Measurements from ENCODE around the gene PPP2R3A. TPM values are rescaled to one million over a fixed set of nuclear protein-coding genes. Genes with fewer than 3 reads are reported as not detected.
A peak's percentile ranks its signal among the peaks of the same experiment; 100 is the strongest.

The PPP2R3A gene

GRCh38 chr3:136197159-136197793 is 231.7 kb downstream of the PPP2R3A start:
- peak overlapping the region; percentile 96 for H4K91ac ChIP-seq (ENCODE audit: low read length)
- H3K9me3 ChIP-seq (ENCODE audit: control insufficient read depth, low read length), result no peaks in the 10 kb centered on the region
- no peaks in the 10 kb centered on the region for H3K27me3 ChIP-seq (ENCODE audit: control insufficient read depth in 1 of 2, insufficient read depth in 1 of 2, low read length in 2 of 2)
- peak overlapping the region; percentile 87 for H3K4me2 ChIP-seq (ENCODE audit: low read length, poor library complexity, severe bottlenecking)
- peak overlapping the region; percentile 75 for H2AFZ ChIP-seq (ENCODE audit: low read depth, low read length)
- H4K8ac ChIP-seq (ENCODE audit: low read length), result peak overlapping the region; percentile 95
- H3K4me3 ChIP-seq (ENCODE audit: insufficient read depth in 1 of 2, low read depth in 1 of 2, low read length in 2 of 2), result peak overlapping the region; percentile 95 to 96
- peak overlapping the region; percentile 75 to 85 for H3K4ac ChIP-seq (ENCODE audit: low read depth in 1 of 2, low read length in 2 of 2)
- DNase-seq, result no peak
- no peak overlapping the region for H2AK5ac ChIP-seq (ENCODE audit: low read length, severe bottlenecking)
- H2BK5ac ChIP-seq (ENCODE audit: low read depth, low read length, poor library complexity, severe bottlenecking), result peak overlapping the region; percentile 88
- H2BK120ac ChIP-seq (ENCODE audit: low read depth, low read length), result peak overlapping the region; percentile 89
- H2BK15ac ChIP-seq (ENCODE audit: low read depth, poor library complexity, severe bottlenecking), result peak overlapping the region; percentile 73
- no peaks in the 10 kb centered on the region for H3K36me3 ChIP-seq (ENCODE audit: control insufficient read depth in 1 of 2, insufficient read depth in 2 of 2, low read depth in 1 of 2, low read length in 2 of 2)
- H3K18ac ChIP-seq (ENCODE audit: low read depth in 1 of 2, low read length in 2 of 2), result peak overlapping the region; percentile 99
- H3K4me1 ChIP-seq (ENCODE audit: control insufficient read depth, insufficient read depth, low read depth, low read length), result peaks cover 3% of the 10 kb centered on the region
- peak overlapping the region; percentile 94 for H3K27ac ChIP-seq (ENCODE audit: low read length, poor library complexity, severe bottlenecking)
- H3K79me1 ChIP-seq (replicated peaks; ENCODE audit: low read length, poor library complexity, severe bottlenecking), result no peaks in the 10 kb centered on the region
- H3K23ac ChIP-seq (ENCODE audit: low read length in 2 of 2), result peak overlapping the region in 1 of 2 experiments; percentile 81
- peak overlapping the region; percentile 98 for H3K9ac ChIP-seq (ENCODE audit: low read length)
- WGBS, result 18% methylated on average over 12 of the region's 15 CpGs
- H2BK12ac ChIP-seq (ENCODE audit: low read length in 2 of 2), result peak overlapping the region; percentile 38 to 94
- peak overlapping the region in 1 of 2 experiments; percentile 50 for H3K14ac ChIP-seq (ENCODE audit: low read length in 2 of 2)

Small RNA genes lying within 50 kb of the gene (small RNA-seq; reads per million reads assigned to genes)
- gene AC092989.1 (ENCODE audit: low read depth), result not detected

Data from mesenchymal stem cell (in vitro differentiated cells and primary cell).